Testis (tissue), 3 donors: Measurements from ENCODE around the gene ACY1. TPM values are rescaled to one million over a fixed set of nuclear protein-coding genes. Genes with fewer than 3 reads are reported as not detected.
"Not testable (repeated sequence)": the region's sequence is repeated elsewhere in the genome, so short reads cannot be mapped to it uniquely, and the experiment has no call there.

Experiments
- DNase-seq: peaks from one replicate; pipeline ENCODE4 v3.0.0-alpha.2; 2019
- H3K27ac ChIP-seq, 2 donors: fragments of 200-600 bp; sonication (generic); one replicate each; pipeline ENCODE4 v1.5.1; 2019
- H3K27me3 ChIP-seq: fragments of 200-600 bp; sonication (generic); one replicate; pipeline ENCODE4 v1.5.1; 2019
- H3K36me3 ChIP-seq: fragments of 200-600 bp; sonication (generic); one replicate; pipeline ENCODE4 v1.5.1; 2017; ENCODE audit warnings: low read depth; ENCODE audit errors: missing control alignments
- H3K4me1 ChIP-seq: fragments of 200-600 bp; sonication (generic); one replicate; pipeline ENCODE4 v1.5.1; 2019
- H3K4me3 ChIP-seq, 2 donors: fragments of 200-600 bp; sonication (generic); one replicate each; pipeline ENCODE4 v1.5.1; 2017 to 2019
- H3K9me3 ChIP-seq: fragments of 200-600 bp; sonication (generic); one replicate; pipeline ENCODE4 v1.5.1; 2017
- POLR2A ChIP-seq: fragments of 450-650 bp; IDR thresholded peaks from one replicate; pipeline ENCODE4 v1.6.1; 2017; ENCODE audit warnings: antibody characterized with exemption, mild to moderate bottlenecking, moderate library complexity
- WGBS, 2 donors: methylation state at CpG; one replicate each; pipeline ENCODE4 v1.1.5; 2018; 5-methylcytosine and 5-hydroxymethylcytosine counted together
- intact Hi-C: fragments of 100-400 bp; cut with DNase I; formaldehyde crosslinking; loops from one replicate; pipeline ENCODE4 v1.15.1; 2023; ENCODE audit warnings: low total_unique reads
- polyA plus RNA-seq: library from polyadenylated mRNA; stranded (reverse); fragments of 350-450 nt; fragmentation: Illumina TruSeq; extraction: RNeasy Lipid Tissue Mini Kit (QIAGEN cat#74804); gene quantifications from one replicate; pipeline ENCODE4 v1.2.3, GENCODE V29; 2014; ENCODE audit warnings: low read depth, low replicate concordance; ENCODE audit not compliant: insufficient read depth
- total RNA-seq, 2 donors: library from RNA; depleted of rRNA; stranded (reverse); fragments of >200 nt; gene quantifications; one replicate each; pipeline ENCODE4 v1.2.3, GENCODE V29; 2016
- TF ChIP-seq, protein P1 (sequence below), 3 experiments: fragments of 450-650 bp in 2 of 3; fragments of 200-600 bp in 1 of 3; sonication (generic) in 1 of 3; IDR thresholded peaks; one replicate each; pipeline ENCODE4 v1.5.1; 2016 to 2019; ENCODE audit warnings: antibody characterized with exemption in 3 of 3, mild to moderate bottlenecking in 2 of 3, moderate library complexity in 1 of 3

ACY1 gene
- total and polyA plus RNA-seq, 3 donors from 2014 or later = 16.0 to 26.7 (median 17.1) TPM

DNA sequence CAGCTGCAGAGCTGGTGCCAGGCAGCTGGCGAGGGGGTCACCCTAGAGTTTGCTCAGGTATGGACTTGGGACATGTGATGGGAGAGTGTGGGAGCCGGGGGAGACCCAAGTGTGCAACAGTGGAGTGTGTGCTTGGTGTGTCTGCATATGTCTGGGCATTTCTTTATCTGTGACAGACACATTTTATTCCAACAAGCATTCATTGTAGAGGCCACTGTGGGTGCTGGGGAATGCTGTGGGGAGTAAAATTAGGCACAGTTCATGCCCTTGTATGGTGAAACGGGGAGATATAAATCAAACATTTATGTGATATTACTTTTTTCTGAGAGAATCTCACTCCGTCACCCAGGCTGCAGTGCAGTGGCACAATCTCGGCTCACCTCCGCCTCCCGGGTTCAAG lies 4.2 kb downstream of the ACY1 start:
- Histone ChIP-seq H3K4me1 (peaks cover 13% of the 10 kb centered on the region), H3K27ac (no peak overlapping the region), H3K4me3 (no peak overlapping the region), H3K36me3 (no peaks in the 10 kb centered on the region), H3K9me3 (no peaks in the 10 kb centered on the region), H3K27me3 (no peaks in the 10 kb centered on the region)
- WGBS, 2 donors = 88 to 90% methylated on average over 7 of the region's 7 CpGs
- intact Hi-C loops = no loop called here
- DNase-seq = no peak
- no peak for TF ChIP-seq POLR2A
- TF ChIP-seq, protein P1, sequence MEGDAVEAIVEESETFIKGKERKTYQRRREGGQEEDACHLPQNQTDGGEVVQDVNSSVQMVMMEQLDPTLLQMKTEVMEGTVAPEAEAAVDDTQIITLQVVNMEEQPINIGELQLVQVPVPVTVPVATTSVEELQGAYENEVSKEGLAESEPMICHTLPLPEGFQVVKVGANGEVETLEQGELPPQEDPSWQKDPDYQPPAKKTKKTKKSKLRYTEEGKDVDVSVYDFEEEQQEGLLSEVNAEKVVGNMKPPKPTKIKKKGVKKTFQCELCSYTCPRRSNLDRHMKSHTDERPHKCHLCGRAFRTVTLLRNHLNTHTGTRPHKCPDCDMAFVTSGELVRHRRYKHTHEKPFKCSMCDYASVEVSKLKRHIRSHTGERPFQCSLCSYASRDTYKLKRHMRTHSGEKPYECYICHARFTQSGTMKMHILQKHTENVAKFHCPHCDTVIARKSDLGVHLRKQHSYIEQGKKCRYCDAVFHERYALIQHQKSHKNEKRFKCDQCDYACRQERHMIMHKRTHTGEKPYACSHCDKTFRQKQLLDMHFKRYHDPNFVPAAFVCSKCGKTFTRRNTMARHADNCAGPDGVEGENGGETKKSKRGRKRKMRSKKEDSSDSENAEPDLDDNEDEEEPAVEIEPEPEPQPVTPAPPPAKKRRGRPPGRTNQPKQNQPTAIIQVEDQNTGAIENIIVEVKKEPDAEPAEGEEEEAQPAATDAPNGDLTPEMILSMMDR (IDR thresholded peaks at IDR 0.05) = no peak

DNA sequence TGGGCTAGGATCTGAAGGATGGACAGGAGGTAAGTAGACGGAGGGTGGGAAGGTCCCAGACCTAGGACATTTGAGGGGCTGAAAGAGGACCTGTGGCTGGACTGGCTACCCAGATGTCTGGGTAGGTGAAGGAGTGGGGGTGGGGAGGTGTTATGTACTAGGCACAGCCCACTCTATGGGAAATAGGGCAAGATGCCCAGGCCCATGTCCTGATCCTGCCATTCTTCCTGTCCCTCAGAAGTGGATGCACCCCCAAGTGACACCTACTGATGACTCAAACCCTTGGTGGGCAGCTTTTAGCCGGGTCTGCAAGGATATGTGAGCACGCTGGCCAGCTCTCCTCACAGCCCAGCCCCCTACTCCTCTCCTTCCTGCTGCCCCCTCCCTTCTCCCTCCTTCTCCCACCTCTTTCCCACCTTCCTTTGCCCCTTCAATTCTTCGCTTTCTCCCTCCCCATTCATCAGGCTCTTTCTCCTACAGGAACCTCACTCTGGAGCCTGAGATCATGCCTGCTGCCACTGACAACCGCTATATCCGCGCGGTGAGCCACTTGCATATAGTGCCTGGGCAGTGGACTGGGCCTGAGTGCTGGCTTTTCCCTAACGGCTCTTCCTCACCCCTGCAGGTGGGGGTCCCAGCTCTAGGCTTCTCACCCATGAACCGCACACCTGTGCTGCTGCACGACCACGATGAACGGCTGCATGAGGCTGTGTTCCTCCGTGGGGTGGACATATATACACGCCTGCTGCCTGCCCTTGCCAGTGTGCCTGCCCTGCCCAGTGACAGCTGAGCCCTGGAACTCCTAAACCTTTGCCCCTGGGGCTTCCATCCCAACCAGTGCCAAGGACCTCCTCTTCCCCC lies 5.2 kb downstream of the ACY1 start:
- Histone ChIP-seq H3K4me1 (peaks cover 10% of the 10 kb centered on the region), H3K27ac (no peak overlapping the region), H3K4me3 (no peak overlapping the region), H3K9me3 (no peaks in the 10 kb centered on the region), H3K27me3 (no peaks in the 10 kb centered on the region), H3K36me3 (no peaks in the 10 kb centered on the region)
- TF ChIP-seq, protein P1 (IDR thresholded peaks at IDR 0.05) = no peak
- TF ChIP-seq POLR2A = no peak
- WGBS, 2 donors = 81 to 84% methylated on average over 14 to 15 of the region's 15 CpGs
- intact Hi-C loops = no loop called here
- DNase-seq = no peak

DNA sequence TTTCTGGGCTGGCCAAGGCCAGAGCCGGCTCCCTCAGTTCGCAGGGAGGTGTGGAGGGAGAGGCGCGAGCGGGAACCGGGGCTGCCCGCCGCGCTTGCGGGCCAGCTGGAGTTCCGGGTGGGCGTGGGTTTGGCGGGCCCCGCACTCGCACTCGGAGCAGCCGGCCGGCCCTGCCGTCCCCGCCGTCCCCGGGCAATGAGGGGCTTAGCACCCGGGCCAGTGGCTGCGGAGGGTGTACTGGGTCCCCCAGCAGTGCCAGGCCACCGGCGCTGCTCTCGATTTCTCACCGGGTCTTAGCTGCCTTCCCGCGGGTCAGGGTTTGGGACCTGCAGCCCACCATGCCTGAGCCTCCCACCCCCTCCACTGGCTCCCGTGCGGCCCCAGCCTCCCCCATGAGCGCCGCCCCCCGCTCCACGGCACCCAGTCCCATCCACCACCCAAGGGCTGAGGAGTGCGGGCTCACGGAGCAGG lies 7.2 kb downstream of the ACY1 start:
- peaks cover 14% of the 10 kb centered on the region for H3K4me1 ChIP-seq
- WGBS, 2 donors = 61 to 65% methylated on average over 4 to 37 of the region's 38 CpGs
- intact Hi-C loops, H3K36me3 ChIP-seq, H3K27ac ChIP-seq, H3K27me3 ChIP-seq, H3K9me3 ChIP-seq, DNase-seq: not testable (repeated sequence)
- H3K4me3 ChIP-seq = peak overlapping the region; percentile 1 to 45

DNA sequence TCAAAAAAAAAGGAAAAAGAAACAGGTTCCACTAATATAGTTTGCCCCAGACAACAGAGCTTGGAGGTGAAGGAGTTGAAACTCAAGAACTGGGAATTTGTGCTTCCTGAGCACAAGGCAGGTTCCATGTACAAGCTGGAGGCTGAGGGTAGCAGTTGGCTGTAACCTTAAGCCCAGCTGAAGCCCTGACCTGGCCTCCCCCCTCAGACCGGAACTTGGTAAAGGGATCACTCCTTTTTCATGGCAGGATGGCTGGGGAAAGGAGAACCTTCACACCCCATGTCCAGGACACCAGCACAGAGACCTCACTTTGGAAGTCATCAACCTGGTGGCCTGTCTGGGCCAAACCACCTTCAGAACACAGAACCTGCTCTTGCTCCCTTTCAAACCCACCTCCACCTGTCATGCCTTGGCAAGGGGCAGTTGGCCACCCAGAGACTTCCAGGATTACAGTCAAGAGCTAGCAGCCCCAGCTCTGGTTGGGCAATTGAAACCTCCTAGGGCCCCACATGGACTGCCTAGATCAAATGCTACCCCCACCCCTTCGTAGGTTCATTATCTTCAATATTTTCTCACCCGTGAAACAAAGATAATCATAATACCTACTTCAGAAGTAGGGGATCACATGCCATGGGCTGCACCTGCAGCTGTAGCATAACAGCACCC lies 8.8 kb downstream of the ACY1 start:
- Histone ChIP-seq H3K4me3 (no peak overlapping the region), H3K36me3 (no peaks in the 10 kb centered on the region), H3K27me3 (no peaks in the 10 kb centered on the region), H3K9me3 (no peaks in the 10 kb centered on the region), H3K27ac (no peak overlapping the region), H3K4me1 (peaks cover 14% of the 10 kb centered on the region)
- TF ChIP-seq, protein P1 (IDR thresholded peaks at IDR 0.05) = no peak
- no peak for TF ChIP-seq POLR2A
- 74 to 83% methylated on average over 3 of the region's 3 CpGs for WGBS, 2 donors
- no peak for DNase-seq
- intact Hi-C loops = no loop called here

DNA sequence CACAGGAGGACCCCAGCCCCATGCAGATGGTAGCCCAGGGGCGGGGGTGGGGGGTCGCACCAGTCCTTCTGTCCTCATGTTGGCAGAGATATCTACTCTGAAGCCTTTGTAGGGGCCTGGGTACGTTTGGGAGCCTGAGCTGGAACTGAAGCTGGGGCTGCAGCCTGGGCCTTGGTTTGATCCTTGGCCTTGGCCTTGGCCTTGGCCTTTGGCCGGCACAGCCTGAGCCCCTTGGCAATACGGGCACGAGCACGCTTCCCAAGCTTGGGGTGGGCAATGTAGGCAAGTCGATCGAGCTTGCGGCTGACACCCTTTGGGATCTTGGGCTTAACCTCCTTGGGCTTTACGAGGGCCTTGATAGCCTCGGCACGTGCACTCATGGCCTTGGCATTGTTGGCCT lies 10.3 kb downstream of the ACY1 start:
- DNase-seq, H3K9me3 ChIP-seq, H3K27me3 ChIP-seq, intact Hi-C loops, H3K4me3 ChIP-seq, H3K27ac ChIP-seq, H3K36me3 ChIP-seq: not testable (repeated sequence)
- H3K4me1 ChIP-seq = peaks cover 14% of the 10 kb centered on the region
- WGBS, 2 donors = 61 to 73% methylated on average over 10 to 13 of the region's 13 CpGs
